ENCODE results near the gene GPR55. TPM values are rescaled to one million over a fixed set of nuclear protein-coding genes. Genes with fewer than 3 reads are reported as not detected.

GPR55 gene
- total and polyA plus RNA-seq, 10 of the 15 experiments (the other 5 are each of a cell fraction or from before 2014, with no cell fraction given) = 2.1 to 30.1 (median 16.2) TPM

DNA sequence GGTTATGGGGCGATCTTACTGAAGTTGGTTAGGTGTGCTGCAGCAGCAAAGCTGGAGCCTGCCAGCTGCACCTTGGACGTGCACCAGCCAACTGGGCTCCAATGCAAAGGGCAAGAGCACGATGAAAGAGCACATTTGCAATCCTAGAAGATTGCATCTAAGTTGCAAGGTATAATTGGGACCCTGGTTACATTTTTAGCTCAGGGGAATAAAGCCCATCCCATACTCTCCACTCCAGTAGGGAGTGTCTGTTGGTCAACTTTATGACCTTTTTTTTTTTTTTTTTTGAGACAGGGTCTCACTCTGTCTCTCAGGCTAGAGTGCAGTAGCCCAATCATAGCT lies 22.2 kb upstream of the GPR55 start:
- Histone ChIP-seq H3K27me3 (replicated peaks in 1 of 2; ENCODE audit: control insufficient read depth in 2 of 2, insufficient read depth in 2 of 2, low read length in 1 of 2) (no peaks in the 10 kb centered on the region), H3K79me2 (ENCODE audit: control insufficient read depth, insufficient read depth, low read length) (peaks cover 78% of the 10 kb centered on the region), H3K4me1 (ENCODE audit: control insufficient read depth, insufficient read depth, low read length) (peaks cover 65% of the 10 kb centered on the region), H3K36me3 (ENCODE audit: control insufficient read depth in 2 of 2, insufficient read depth in 2 of 2, low read length in 1 of 2) (peaks cover 0 to 1% of the 10 kb centered on the region in 2 experiments; a peak in 1 of 4 replicates), H2AFZ (ENCODE audit: control insufficient read depth, low read depth, low read length) (no peak overlapping the region), H3K9ac (ENCODE audit: control insufficient read depth, insufficient read depth, low read length) (peak overlapping the region; percentile 94), H3K9me3 (replicated peaks; ENCODE audit: control insufficient read depth, insufficient read depth, low read length) (no peaks in the 10 kb centered on the region), H3K4me3 (peak overlapping the region; percentile 85), H3K27ac (ENCODE audit: control insufficient read depth, insufficient read depth) (peak overlapping the region; percentile 99), H4K20me1 (ENCODE audit: control insufficient read depth, insufficient read depth) (no peaks in the 10 kb centered on the region), H3K4me2 (ENCODE audit: control insufficient read depth, insufficient read depth) (peak overlapping the region; percentile 87)
- DNase-seq (ENCODE audit: low read depth, low spot score) = no peak
- ChIA-PET RAD21 (ENCODE audit: unreplicated experiment) (interaction anchor here (1.4 to 22.2 kb wide), 8 partner anchors 9 to 38 kb away, joined by 4 to 400 read pairs (median 21); partner anchors contain the start of gene GPR55), POLR2A (interaction anchor here (0.7 to 17.2 kb wide), 8 partner anchors 9 to 37 kb away, joined by 3 to 192 read pairs (median 11); partner anchors contain the start of gene GPR55), CTCF (interaction anchor here (0.6 to 28.4 kb wide), 12 partner anchors 12 to 123 kb away, joined by 3 to 372 read pairs (median 4); partner anchors contain the start of gene GPR55), SMC1A (ENCODE audit: uncharacterized antibody, unreplicated experiment) (interaction anchor here (1.1 to 21.6 kb wide), 6 partner anchors 9 to 38 kb away, joined by 4 to 411 read pairs (median 135); partner anchors contain the start of gene GPR55)
- in situ Hi-C loops (cut with MboI) = no loop called here
- FAIRE-seq = no peak
- 49% methylated on average over 3 of the region's 3 CpGs for WGBS (ENCODE audit: insufficient coverage, insufficient replicate concordance, low lambda C conversion rate, missing lambda C conversion rate)
- no TSS peak for BruUV-seq (replicated peaks)
- intact Hi-C loops (cut with micrococcal nuclease; ENCODE audit: unreplicated experiment) = loop anchor here (10.0 kb wide), 1 partner anchor 282 kb away; no protein-coding TSS in a partner anchor
- ATAC-seq = no peak
- TF ChIP-seq CEBPB (IDR thresholded peaks at IDR 0.05; ENCODE audit: borderline replicate concordance in 1 of 2, low read depth in 2 of 2, low read length in 2 of 2) (no peak), KLF5 (IDR thresholded peaks at IDR 0.05; ENCODE audit: partially characterized antibody) (no peak), MTA3 (IDR thresholded peaks at IDR 0.05; ENCODE audit: borderline replicate concordance, low read length) (no peak), SRF (IDR thresholded peaks at IDR 0.05; ENCODE audit: low read depth in 2 of 2, low read length in 2 of 2) (no peak), ZNF384 (IDR thresholded peaks at IDR 0.05; ENCODE audit: borderline replicate concordance, low read depth, low read length) (no peak), SIN3A (IDR thresholded peaks at IDR 0.05; ENCODE audit: low read depth, low read length) (no peak), SREBF2 (IDR thresholded peaks at IDR 0.05; ENCODE audit: low read length) (no peak), IRF4 (IDR thresholded peaks at IDR 0.05; ENCODE audit: low read depth, low read length) (no peak), POLR2AphosphoS5 (IDR thresholded peaks at IDR 0.05; ENCODE audit: low read length) (peak; percentile 14; the same call in 1 of the 2 replicates), SUZ12 (IDR thresholded peaks at IDR 0.05; ENCODE audit: unreplicated experiment) (no peak), MTA2 (IDR thresholded peaks at IDR 0.05; ENCODE audit: low read depth) (no peak), RAD51 (IDR thresholded peaks at IDR 0.05) (no peak), ZNF622 (IDR thresholded peaks at IDR 0.05) (no peak)
- TF ChIP-seq, protein P1, sequence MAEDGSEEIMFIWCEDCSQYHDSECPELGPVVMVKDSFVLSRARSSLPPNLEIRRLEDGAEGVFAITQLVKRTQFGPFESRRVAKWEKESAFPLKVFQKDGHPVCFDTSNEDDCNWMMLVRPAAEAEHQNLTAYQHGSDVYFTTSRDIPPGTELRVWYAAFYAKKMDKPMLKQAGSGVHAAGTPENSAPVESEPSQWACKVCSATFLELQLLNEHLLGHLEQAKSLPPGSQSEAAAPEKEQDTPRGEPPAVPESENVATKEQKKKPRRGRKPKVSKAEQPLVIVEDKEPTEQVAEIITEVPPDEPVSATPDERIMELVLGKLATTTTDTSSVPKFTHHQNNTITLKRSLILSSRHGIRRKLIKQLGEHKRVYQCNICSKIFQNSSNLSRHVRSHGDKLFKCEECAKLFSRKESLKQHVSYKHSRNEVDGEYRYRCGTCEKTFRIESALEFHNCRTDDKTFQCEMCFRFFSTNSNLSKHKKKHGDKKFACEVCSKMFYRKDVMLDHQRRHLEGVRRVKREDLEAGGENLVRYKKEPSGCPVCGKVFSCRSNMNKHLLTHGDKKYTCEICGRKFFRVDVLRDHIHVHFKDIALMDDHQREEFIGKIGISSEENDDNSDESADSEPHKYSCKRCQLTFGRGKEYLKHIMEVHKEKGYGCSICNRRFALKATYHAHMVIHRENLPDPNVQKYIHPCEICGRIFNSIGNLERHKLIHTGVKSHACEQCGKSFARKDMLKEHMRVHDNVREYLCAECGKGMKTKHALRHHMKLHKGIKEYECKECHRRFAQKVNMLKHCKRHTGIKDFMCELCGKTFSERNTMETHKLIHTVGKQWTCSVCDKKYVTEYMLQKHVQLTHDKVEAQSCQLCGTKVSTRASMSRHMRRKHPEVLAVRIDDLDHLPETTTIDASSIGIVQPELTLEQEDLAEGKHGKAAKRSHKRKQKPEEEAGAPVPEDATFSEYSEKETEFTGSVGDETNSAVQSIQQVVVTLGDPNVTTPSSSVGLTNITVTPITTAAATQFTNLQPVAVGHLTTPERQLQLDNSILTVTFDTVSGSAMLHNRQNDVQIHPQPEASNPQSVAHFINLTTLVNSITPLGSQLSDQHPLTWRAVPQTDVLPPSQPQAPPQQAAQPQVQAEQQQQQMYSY (CRISPR knock-in tag; IDR thresholded peaks at IDR 0.05) = 0 out of 2 replicates have a peak, but pooled peaks have one; percentile 7
- TF ChIP-seq, protein P2, sequence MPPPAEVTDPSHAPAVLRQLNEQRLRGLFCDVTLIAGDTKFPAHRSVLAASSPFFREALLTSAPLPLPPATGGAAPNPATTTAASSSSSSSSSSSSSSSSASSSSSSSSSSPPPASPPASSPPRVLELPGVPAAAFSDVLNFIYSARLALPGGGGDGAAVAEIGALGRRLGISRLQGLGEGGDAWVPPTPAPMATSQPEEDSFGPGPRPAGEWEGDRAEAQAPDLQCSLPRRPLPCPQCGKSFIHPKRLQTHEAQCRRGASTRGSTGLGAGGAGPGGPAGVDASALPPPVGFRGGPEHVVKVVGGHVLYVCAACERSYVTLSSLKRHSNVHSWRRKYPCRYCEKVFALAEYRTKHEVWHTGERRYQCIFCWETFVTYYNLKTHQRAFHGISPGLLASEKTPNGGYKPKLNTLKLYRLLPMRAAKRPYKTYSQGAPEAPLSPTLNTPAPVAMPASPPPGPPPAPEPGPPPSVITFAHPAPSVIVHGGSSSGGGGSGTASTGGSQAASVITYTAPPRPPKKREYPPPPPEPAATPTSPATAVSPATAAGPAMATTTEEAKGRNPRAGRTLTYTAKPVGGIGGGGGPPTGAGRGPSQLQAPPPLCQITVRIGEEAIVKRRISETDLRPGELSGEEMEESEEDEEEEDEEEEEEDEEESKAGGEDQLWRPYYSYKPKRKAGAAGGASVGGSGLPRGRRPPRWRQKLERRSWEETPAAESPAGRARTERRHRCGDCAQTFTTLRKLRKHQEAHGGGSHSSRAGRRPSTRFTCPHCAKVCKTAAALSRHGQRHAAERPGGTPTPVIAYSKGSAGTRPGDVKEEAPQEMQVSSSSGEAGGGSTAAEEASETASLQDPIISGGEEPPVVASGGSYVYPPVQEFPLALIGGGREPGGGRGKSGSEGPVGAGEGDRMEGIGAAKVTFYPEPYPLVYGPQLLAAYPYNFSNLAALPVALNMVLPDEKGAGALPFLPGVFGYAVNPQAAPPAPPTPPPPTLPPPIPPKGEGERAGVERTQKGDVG (CRISPR knock-in tag; IDR thresholded peaks at IDR 0.05) = no peak
